Panc1 (cell line): ENCODE measurements around the gene DAB1. TPM values are rescaled to one million over a fixed set of nuclear protein-coding genes. Genes with fewer than 3 reads are reported as not detected.

Source experiments
- ATAC-seq: fragments of 200-7000 bp; cut with Tn5 transposase; 2 replicates; pipeline ENCODE4 v1.9.1; 2020; ENCODE audit warnings: mild to moderate bottlenecking, moderate library complexity
- BruUV-seq: library from RNA; stranded (reverse); fragments of 400-500 nt; replicated peaks from 2 replicates; lab custom pipeline; 2021; lab: Mats Ljungman, UMichigan
- CTCF ChIA-PET: fragments of 300-600 bp; sonication (Branson Sonifier 250); formaldehyde crosslinking; loops from one replicate; lab custom pipeline; 2022; ENCODE audit warnings: antibody characterized with exemption; lab: Charles Lee
- POLR2A ChIA-PET: fragments of 300-600 bp; sonication (Branson Sonifier 250); formaldehyde crosslinking; loops from one replicate; lab custom pipeline; 2022; ENCODE audit warnings: antibody characterized with exemption; lab: Charles Lee
- DNase-seq: peaks from one replicate; pipeline ENCODE4 v3.0.0-alpha.2; 2010; ENCODE audit warnings: low read depth, low spot score
- H3K27ac ChIP-seq: 2 replicates; pipeline ENCODE4 v1.5.1; 2011; ENCODE audit warnings: mild to moderate bottlenecking, low read length, inconsistent platforms
- H3K27me3 ChIP-seq: fragments of 200-500 bp; sonication (Bioruptor generic); 2 replicates; pipeline ENCODE4 v1.6.0; 2014; ENCODE audit warnings: low read length, inconsistent platforms; ENCODE audit not compliant: control insufficient read depth, insufficient read depth
- H3K36me3 ChIP-seq: fragments of 200-500 bp; sonication (Bioruptor generic); 2 replicates; pipeline ENCODE4 v1.5.1; 2014; ENCODE audit warnings: inconsistent platforms, mild to moderate bottlenecking, low read length, moderate library complexity; ENCODE audit not compliant: control insufficient read depth, insufficient read depth
- H3K4me1 ChIP-seq: 2 replicates; pipeline ENCODE4 v1.5.1; 2011; ENCODE audit warnings: inconsistent platforms, mild to moderate bottlenecking, low read length, moderate library complexity; ENCODE audit not compliant: control insufficient read depth, insufficient read depth
- H3K4me3 ChIP-seq, 2 experiments: 2 replicates each; pipeline ENCODE4 v1.5.1; 2011 to 2012; ENCODE audit warnings: low read depth in 2 of 2, low read length in 2 of 2, mild to moderate bottlenecking in 2 of 2, inconsistent platforms in 1 of 2, moderate library complexity in 1 of 2
- H3K9me3 ChIP-seq: fragments of 200-500 bp; sonication (Bioruptor generic); 2 replicates; pipeline ENCODE4 v1.5.1; 2014; ENCODE audit warnings: low read depth, mild to moderate bottlenecking, inconsistent platforms, low read length, moderate library complexity; ENCODE audit not compliant: control insufficient read depth, insufficient read depth
- POLR2AphosphoS5 ChIP-seq: IDR thresholded peaks from 2 replicates; pipeline ENCODE4 v1.6.1; 2012; ENCODE audit warnings: mild to moderate bottlenecking, low read depth, low read length, moderate library complexity
- SIN3A ChIP-seq: IDR thresholded peaks from 2 replicates; pipeline ENCODE4 v1.6.1; 2012; ENCODE audit warnings: low read depth, mild to moderate bottlenecking, low read length, moderate library complexity, borderline replicate concordance; ENCODE audit not compliant: insufficient read depth
- TCF7L2 ChIP-seq: IDR thresholded peaks from 2 replicates; pipeline ENCODE4 v1.6.1; 2011; ENCODE audit warnings: mild to moderate bottlenecking, low read depth, low read length, inconsistent platforms
- in situ Hi-C: cut with HindIII; loops from 2 replicates; pipeline ENCODE4 v1.10.0; 2016; ENCODE audit warnings: low sequenced_read_pairs, low pct_unique_long_range_greater_than_20kb
- intact Hi-C: fragments of 100-400 bp; cut with micrococcal nuclease; formaldehyde crosslinking; loops from one replicate; pipeline ENCODE4 v1.10.0; 2022; ENCODE audit not compliant: unreplicated experiment
- total RNA-seq: library from RNA; stranded (reverse); gene quantifications from one replicate; pipeline ENCODE4 v1.2.1, GENCODE V29; 2021; ENCODE audit not compliant: unreplicated experiment
- TF ChIP-seq, protein P1 (sequence below): fragments of 450-650 bp; IDR thresholded peaks from 2 replicates; pipeline ENCODE4 v1.5.1; 2017; ENCODE audit warnings: mild to moderate bottlenecking
- TF ChIP-seq, protein P2 (sequence below), 2 experiments: IDR thresholded peaks; 2 replicates each; pipeline ENCODE4 v1.6.1; 2011 to 2012; ENCODE audit warnings: low read depth in 2 of 2, control low read depth in 1 of 2, low read length in 1 of 2, mild to moderate bottlenecking in 1 of 2, moderate library complexity in 1 of 2; ENCODE audit not compliant: insufficient read depth in 1 of 2

DAB1 gene
- total RNA-seq, 1 experiment from 2014 or later, result 0.05 TPM

DNA sequence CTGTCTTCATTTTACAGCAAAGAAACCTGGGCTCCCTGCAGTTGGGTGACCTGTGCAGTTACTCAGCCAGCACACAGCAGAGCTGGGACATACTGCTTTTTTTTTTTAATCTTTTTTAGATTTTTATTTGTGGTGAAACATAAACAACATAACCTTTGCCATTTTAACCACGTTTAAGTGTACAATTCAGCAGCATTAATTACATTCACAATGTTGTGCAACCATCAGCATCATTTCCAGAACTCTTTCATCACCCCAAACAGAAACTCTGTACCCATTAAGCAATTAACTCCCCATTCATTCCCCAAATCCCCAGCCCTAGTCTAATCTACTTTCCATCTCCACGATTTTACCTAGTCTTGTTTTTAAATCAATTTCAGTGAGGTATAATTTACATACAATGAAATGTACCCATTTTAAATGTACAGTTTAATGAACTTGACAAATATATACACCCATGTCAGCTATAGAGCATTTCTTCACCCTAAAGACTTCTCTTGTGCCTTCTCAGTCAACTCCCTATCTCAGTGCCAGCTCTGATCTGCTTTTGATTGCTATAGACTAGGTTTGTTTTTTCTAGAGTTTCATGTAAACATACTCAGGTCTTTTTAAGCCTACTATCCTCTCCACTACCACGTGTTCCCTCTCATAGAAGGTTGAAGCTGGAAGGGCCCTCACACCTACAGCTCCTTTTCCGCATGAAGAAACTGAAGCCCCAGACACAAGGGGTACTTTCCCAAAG lies 420.3 kb downstream of the DAB1 start:
- H3K4me3 ChIP-seq, result no peak overlapping the region
- POLR2A ChIA-PET, result no interaction called here

DNA sequence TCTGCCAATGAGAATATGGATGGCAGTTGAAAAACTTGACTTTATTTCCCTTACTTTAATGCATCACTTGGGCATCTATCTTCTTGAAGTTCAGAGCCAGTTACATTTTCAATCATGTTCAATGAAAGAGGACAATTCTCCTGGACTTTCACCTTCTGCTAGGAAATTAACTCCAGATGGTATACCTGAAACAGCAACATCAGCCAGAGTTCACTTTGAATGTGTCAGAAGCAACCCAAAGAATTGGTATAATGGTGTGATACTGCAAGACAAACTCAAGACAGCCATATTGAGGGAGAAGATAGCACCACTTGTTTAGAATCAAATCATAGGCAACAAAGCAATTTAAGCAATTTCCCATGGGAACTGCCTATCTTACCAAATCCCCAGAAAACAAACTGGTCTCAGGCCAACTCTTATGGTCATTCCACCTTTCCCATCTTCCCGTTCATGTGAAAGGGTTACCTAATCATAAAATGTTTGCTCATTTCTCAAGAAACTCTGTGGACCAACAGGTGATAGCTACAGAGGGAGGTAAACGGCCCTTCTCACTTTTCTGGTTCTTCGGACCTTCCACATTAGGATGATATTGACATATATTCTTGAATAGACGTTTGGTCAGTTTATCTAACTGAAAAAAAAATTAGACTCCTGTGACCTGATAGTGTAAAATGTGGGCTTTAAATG lies 428.3 kb downstream of the DAB1 start:
- peaks cover 3% of the 10 kb centered on the region; the same call in 1 of the 2 replicates for H3K27me3 ChIP-seq
- H3K9me3 ChIP-seq, result no peaks in the 10 kb centered on the region
- intact Hi-C loops (no loop called here), in situ Hi-C loops (no loop called here)
- no peak overlapping the region for H3K27ac ChIP-seq
- H3K4me1 ChIP-seq, result no peaks in the 10 kb centered on the region
- no peak overlapping the region for H3K4me3 ChIP-seq
- BruUV-seq, result no TSS peak
- no peaks in the 10 kb centered on the region for H3K36me3 ChIP-seq
- POLR2A ChIA-PET, result no interaction called here
- CTCF ChIA-PET, result no interaction called here
- DNase-seq (no peak), ATAC-seq (no peak)
- no peak for TF ChIP-seq TCF7L2
- TF ChIP-seq, protein P1, sequence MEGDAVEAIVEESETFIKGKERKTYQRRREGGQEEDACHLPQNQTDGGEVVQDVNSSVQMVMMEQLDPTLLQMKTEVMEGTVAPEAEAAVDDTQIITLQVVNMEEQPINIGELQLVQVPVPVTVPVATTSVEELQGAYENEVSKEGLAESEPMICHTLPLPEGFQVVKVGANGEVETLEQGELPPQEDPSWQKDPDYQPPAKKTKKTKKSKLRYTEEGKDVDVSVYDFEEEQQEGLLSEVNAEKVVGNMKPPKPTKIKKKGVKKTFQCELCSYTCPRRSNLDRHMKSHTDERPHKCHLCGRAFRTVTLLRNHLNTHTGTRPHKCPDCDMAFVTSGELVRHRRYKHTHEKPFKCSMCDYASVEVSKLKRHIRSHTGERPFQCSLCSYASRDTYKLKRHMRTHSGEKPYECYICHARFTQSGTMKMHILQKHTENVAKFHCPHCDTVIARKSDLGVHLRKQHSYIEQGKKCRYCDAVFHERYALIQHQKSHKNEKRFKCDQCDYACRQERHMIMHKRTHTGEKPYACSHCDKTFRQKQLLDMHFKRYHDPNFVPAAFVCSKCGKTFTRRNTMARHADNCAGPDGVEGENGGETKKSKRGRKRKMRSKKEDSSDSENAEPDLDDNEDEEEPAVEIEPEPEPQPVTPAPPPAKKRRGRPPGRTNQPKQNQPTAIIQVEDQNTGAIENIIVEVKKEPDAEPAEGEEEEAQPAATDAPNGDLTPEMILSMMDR, result no peak
- TF ChIP-seq, protein P2, sequence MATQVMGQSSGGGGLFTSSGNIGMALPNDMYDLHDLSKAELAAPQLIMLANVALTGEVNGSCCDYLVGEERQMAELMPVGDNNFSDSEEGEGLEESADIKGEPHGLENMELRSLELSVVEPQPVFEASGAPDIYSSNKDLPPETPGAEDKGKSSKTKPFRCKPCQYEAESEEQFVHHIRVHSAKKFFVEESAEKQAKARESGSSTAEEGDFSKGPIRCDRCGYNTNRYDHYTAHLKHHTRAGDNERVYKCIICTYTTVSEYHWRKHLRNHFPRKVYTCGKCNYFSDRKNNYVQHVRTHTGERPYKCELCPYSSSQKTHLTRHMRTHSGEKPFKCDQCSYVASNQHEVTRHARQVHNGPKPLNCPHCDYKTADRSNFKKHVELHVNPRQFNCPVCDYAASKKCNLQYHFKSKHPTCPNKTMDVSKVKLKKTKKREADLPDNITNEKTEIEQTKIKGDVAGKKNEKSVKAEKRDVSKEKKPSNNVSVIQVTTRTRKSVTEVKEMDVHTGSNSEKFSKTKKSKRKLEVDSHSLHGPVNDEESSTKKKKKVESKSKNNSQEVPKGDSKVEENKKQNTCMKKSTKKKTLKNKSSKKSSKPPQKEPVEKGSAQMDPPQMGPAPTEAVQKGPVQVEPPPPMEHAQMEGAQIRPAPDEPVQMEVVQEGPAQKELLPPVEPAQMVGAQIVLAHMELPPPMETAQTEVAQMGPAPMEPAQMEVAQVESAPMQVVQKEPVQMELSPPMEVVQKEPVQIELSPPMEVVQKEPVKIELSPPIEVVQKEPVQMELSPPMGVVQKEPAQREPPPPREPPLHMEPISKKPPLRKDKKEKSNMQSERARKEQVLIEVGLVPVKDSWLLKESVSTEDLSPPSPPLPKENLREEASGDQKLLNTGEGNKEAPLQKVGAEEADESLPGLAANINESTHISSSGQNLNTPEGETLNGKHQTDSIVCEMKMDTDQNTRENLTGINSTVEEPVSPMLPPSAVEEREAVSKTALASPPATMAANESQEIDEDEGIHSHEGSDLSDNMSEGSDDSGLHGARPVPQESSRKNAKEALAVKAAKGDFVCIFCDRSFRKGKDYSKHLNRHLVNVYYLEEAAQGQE (IDR thresholded peaks at IDR 0.05; ENCODE audit: insufficient read depth in 1 of 2, low read depth in 2 of 2, low read length in 1 of 2), result no peak
- no peak for TF ChIP-seq POLR2AphosphoS5
- TF ChIP-seq SIN3A, result no peak

More for the DNA sequence above, 420.3 kb downstream of the DAB1 start:
- Histone ChIP-seq H3K27ac (no peak overlapping the region), H3K4me1 (no peaks in the 10 kb centered on the region), H3K9me3 (no peaks in the 10 kb centered on the region), H3K36me3 (no peaks in the 10 kb centered on the region), H3K27me3 (peaks cover 4% of the 10 kb centered on the region; the same call in 1 of the 2 replicates)
- intact Hi-C loops (no loop called here), in situ Hi-C loops (no loop called here)
- TF ChIP-seq, protein P1, result no peak
- TF ChIP-seq, protein P2 (IDR thresholded peaks at IDR 0.05; ENCODE audit: insufficient read depth in 1 of 2, low read depth in 2 of 2, low read length in 1 of 2), result no peak
- TF ChIP-seq SIN3A (no peak), TCF7L2 (no peak), POLR2AphosphoS5 (no peak)
- no TSS peak for BruUV-seq
- DNase-seq (no peak), ATAC-seq (no peak)
- CTCF ChIA-PET, result no interaction called here
